Measurements from ENCODE around the gene GRID2.

Gene GRID2

GRCh38 chr4:93771640-93772411 lies 1468.1 kb downstream of the GRID2 start:
- Histone ChIP-seq H3F3A (ENCODE audit: insufficient read depth, low read length) (no peaks in the 10 kb centered on the region), H3K9me2 (replicated peaks; ENCODE audit: insufficient read depth, low read length) (no peaks in the 10 kb centered on the region), H3K27me3 (replicated peaks; ENCODE audit: insufficient read depth, low read length) (no peaks in the 10 kb centered on the region), H3K4me3 (ENCODE audit: low read length) (peak overlapping the region; percentile 49), H3K4me1 (ENCODE audit: low read length) (peaks cover 4% of the 10 kb centered on the region; the same call in 1 of the 2 replicates), H2AFZ (ENCODE audit: low read length) (peak overlapping the region; percentile 59), H3K4me2 (ENCODE audit: low read depth, low read length) (peak overlapping the region; percentile 64; the same call in 1 of the 2 replicates), H3K9ac (ENCODE audit: low read length) (peak overlapping the region; percentile 30; the same call in 1 of the 2 replicates), H3K9me3 (replicated peaks; ENCODE audit: insufficient read depth, low read length) (no peaks in the 10 kb centered on the region), H3K79me2 (ENCODE audit: low read length) (no peaks in the 10 kb centered on the region), H3K27ac (ENCODE audit: low read length) (no peak overlapping the region), H4K20me1 (ENCODE audit: insufficient read depth, low read length) (no peaks in the 10 kb centered on the region), H3K36me3 (replicated peaks; ENCODE audit: insufficient read depth, low read length) (no peaks in the 10 kb centered on the region)
- no peak for DNase-seq
- TF ChIP-seq EZH2 (optimal IDR thresholded peaks at IDR 0.05; ENCODE audit: low read depth, low read length) (no peak), EZH2phosphoT487 (IDR thresholded peaks at IDR 0.05; ENCODE audit: low read length) (no peak), CTCF (IDR thresholded peaks at IDR 0.05; ENCODE audit: low read length) (no peak)

GRCh38 chr4:93772858-93773257 lies 1469.1 kb downstream of the GRID2 start:
- Histone ChIP-seq H3K27me3 (replicated peaks; ENCODE audit: insufficient read depth, low read length) (no peaks in the 10 kb centered on the region), H3K27ac (ENCODE audit: low read length) (no peak overlapping the region), H3K9me3 (replicated peaks; ENCODE audit: insufficient read depth, low read length) (no peaks in the 10 kb centered on the region), H3K4me1 (ENCODE audit: low read length) (peaks cover 4% of the 10 kb centered on the region; the same call in 1 of the 2 replicates), H3K36me3 (replicated peaks; ENCODE audit: insufficient read depth, low read length) (no peaks in the 10 kb centered on the region), H3F3A (ENCODE audit: insufficient read depth, low read length) (no peaks in the 10 kb centered on the region), H3K4me2 (ENCODE audit: low read depth, low read length) (peak overlapping the region; percentile 64; the same call in 1 of the 2 replicates), H3K79me2 (ENCODE audit: low read length) (no peaks in the 10 kb centered on the region), H2AFZ (ENCODE audit: low read length) (peak overlapping the region; percentile 59), H3K9ac (ENCODE audit: low read length) (no peak overlapping the region), H3K9me2 (replicated peaks; ENCODE audit: insufficient read depth, low read length) (no peaks in the 10 kb centered on the region), H3K4me3 (ENCODE audit: low read length) (no peak overlapping the region), H4K20me1 (ENCODE audit: insufficient read depth, low read length) (no peaks in the 10 kb centered on the region)
- no peak for DNase-seq
- TF ChIP-seq CTCF (IDR thresholded peaks at IDR 0.05; ENCODE audit: low read length) (no peak), EZH2phosphoT487 (IDR thresholded peaks at IDR 0.05; ENCODE audit: low read length) (no peak), EZH2 (optimal IDR thresholded peaks at IDR 0.05; ENCODE audit: low read depth, low read length) (no peak)

GRCh38 chr4:93775551-93775950 lies 1471.8 kb downstream of the GRID2 start:
- no peaks in the 10 kb centered on the region for H3K9me3 ChIP-seq (replicated peaks; ENCODE audit: insufficient read depth, low read length)
- H3K4me1 ChIP-seq (ENCODE audit: low read length) = peaks cover 4% of the 10 kb centered on the region; the same call in 1 of the 2 replicates
- H3K4me2 ChIP-seq (ENCODE audit: low read depth, low read length) = no peak overlapping the region
- no peaks in the 10 kb centered on the region for H4K20me1 ChIP-seq (ENCODE audit: insufficient read depth, low read length)
- no peaks in the 10 kb centered on the region for H3K79me2 ChIP-seq (ENCODE audit: low read length)
- H3K27me3 ChIP-seq (replicated peaks; ENCODE audit: insufficient read depth, low read length) = no peaks in the 10 kb centered on the region
- TF ChIP-seq EZH2 (optimal IDR thresholded peaks at IDR 0.05; ENCODE audit: low read depth, low read length) (no peak), CTCF (IDR thresholded peaks at IDR 0.05; ENCODE audit: low read length) (no peak), EZH2phosphoT487 (IDR thresholded peaks at IDR 0.05; ENCODE audit: low read length) (no peak)
- H3K9ac ChIP-seq (ENCODE audit: low read length) = no peak overlapping the region
- H3K27ac ChIP-seq (ENCODE audit: low read length) = no peak overlapping the region
- H3K4me3 ChIP-seq (ENCODE audit: low read length) = no peak overlapping the region
- DNase-seq = no peak
- no peak overlapping the region for H2AFZ ChIP-seq (ENCODE audit: low read length)
- H3K36me3 ChIP-seq (replicated peaks; ENCODE audit: insufficient read depth, low read length) = no peaks in the 10 kb centered on the region
- H3K9me2 ChIP-seq (replicated peaks; ENCODE audit: insufficient read depth, low read length) = no peaks in the 10 kb centered on the region
- H3F3A ChIP-seq (ENCODE audit: insufficient read depth, low read length) = no peaks in the 10 kb centered on the region

All from MM.1S (cell line).